Stimulated activated CD8-positive, alpha-beta memory T cell treated with anti-CD3 and anti-CD28 coated beads, Interleukin-4, amount 100 ng/mL, for 48 hours (primary cell): ENCODE data around the gene SF3A2.
A peak's percentile ranks its signal among the peaks of the same experiment; 100 is the strongest.

Source experiments
- DNase-seq: peaks from one replicate; pipeline ENCODE4 v3.0.0-alpha.2; 2020

The SF3A2 gene

DNA sequence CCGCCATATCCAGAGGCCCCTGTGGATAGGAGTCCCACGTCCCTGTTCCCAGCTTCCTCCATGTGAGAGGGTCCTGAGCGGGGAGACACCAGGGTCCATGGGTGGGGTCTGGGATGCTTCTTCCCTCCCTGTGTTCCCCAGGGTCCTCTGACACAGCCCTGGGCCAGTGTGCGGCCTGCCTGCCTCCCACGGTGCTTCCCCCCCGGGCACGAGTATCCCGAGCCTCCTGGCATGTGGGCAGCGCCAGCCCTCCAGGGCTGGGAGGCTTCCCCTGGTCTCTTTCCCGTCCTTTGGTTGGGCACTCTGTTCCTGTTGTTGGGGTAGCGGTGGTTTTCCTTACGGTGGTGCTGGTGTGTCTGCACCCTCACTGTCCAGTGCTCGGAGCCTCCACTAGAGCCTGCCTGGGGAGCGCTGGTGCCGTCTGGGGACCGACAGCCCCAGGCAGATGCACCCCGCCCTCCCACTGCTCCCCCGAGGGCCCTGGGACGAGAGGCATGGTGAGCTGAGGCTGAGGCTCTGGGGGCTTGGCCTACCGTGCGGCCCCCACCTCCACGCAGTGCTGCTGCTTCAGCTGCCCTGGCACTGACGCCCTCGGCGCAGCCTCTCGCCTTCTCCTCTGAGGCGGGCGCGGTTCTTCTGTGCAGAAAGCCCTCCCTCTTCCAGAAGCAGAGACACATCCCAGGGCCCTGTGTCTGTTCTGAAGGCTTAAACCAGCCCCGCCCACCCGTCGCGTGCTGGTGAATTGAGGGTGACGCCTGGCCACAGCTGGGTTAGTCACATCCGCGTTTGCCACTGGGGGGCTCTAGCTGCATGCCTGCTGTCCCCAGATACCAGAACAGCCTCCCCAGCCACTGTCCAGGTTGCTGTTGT is 28.4 kb upstream of the SF3A2 start:
- peak; percentile 58 for DNase-seq

DNA sequence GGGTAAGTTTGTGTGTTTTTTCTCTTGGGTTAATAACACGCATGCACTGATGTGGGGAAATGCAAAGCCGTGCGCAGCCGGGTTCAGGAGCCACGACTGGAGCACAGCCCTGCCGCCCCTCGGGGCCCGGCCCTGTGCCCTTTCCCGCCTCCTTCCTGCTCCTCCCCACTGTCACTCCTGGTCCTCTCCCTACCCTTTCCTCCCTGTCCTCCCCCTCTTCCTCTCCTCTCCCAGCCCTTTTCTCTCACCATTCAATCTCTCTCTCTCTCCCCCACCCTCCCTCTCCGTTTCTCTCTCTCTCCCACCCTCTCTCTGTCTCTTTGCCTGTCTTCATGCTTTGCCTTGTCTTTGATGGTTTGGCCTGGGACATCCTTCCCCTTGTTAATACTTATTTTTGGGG is 27.6 kb upstream of the SF3A2 start:
- no peak for DNase-seq

DNA sequence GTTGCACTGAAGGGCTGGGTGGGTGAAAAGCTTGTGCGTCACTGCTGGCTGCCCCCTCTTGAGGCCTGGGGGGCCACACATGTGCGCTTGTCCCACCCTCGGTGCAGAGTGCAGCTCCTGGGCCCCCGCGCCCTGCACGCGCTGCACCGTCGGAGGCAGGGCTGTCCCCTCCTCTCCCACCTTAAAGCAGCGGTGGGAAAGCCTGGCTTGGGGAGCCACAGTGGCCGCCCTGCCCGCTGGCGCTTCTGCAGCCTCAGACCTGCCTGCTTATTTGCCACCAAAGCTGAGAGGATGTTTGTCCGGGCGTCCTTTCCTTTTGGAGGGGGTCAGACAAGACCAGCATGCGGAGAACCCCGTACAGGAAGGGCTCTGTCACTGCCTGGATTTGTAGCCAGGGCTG is 27.2 kb upstream of the SF3A2 start:
- DNase-seq, result no peak

DNA sequence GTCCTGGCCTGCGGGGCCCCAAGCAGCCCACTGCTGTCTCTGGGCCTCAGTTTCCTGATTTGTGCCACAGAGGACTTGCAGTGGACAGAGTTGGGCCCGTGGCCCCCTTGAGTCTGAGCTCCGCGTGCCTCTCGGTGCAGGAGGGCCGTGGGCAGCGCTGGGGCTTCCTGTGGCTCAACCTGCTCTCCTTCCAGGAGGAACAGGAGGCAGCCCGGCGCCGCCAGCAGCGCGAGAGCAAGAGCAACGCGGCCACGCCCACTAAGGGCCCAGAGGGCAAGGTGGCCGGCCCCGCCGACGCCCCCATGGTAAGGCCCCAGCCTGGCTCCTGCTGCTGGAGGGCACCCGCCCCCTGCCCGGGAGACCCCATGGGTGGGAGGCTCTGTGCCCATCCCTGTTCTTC is 26.4 kb upstream of the SF3A2 start:
- DNase-seq, result no peak

DNA sequence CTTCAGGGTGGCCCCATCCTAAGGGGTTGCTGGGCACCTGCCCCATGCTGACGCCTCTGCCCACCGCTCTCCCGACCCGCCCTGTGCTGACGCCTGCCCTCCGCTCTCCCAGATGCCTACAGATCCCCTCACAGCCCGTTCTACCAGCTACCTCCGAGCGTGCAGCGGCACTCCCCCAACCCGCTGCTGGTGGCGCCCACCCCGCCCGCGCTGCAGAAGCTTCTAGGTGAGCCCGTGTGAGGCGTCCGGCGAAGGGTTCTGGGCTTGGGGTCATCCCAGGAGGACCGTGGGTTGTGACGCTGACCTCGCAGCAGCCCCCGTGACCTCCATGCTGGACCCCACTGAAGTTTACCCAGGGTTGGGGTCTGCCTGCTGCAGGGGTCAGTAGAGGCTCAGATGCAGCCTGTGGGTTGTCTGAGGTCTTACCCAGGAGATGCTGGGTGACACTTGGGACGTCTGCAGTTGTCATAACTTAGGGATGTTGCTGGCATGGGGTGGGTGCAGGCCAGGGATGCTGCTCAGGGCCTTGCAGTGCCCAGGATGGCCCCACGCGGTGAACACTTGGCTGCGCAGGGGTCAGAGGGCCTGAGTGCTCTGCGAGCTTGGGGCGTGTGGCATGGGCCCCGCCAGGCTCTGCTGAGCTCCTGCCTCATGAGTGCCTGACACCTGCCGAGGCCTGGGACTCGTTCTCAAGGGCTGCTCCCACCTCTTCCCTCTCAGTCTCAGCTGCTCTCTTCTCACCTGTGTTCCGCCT is 25.5 kb upstream of the SF3A2 start:
- no peak for DNase-seq

- DNase-seq, result no peak
Measured at GRCh38 chr19:2212861-2213711, 23.5 kb upstream of the SF3A2 start.

GRCh38 chr19:2213799-2214198 is 22.8 kb upstream of the SF3A2 start:
- no peak for DNase-seq

GRCh38 chr19:2214251-2214650 is 22.4 kb upstream of the SF3A2 start:
- DNase-seq, result no peak

DNA sequence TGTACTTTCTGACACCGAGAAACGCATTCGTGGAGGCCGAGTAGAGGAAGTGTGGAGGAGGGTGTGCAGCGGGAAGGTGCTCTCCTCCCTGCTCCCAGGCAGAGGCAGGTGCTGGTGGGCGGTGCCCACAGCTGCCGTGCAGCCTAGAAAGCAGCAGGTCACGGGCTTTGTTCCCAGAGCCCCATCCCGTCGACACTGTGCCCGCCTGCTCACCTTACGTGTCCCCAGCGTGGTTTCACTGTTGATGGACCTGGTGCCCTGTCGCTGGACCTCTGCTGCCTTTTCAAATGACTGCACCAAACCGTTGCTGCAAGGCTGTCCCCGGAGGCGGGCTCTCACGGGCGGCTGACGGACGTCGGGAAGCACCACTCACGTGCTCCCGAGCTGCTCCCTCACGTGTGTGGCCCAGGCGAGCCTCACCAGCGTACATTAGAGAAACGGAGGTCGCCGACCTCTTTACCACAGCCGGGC is 21.3 kb upstream of the SF3A2 start:
- no peak for DNase-seq

GRCh38 chr19:2216361-2217225 is 20.0 kb upstream of the SF3A2 start:
- DNase-seq, result no peak

DNA sequence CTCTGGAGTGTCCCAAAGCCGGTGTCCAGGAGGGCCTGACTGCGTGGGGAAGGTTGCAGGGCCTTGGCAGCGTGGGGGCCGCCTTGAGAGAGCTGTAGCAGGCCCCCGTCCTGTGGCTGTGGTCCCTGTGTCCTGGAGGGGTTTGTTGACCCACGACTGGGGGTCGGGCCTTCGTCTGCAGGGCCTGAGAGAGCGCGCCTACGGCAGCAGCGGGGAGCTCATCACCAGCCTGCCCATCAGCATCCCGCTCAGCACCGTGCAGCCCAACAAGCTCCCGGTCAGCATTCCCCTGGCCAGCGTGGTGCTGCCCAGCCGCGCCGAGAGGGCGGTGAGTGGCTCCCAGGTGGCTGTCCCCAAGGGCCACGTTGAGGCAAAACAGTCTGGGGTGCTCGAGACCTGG is 19.0 kb upstream of the SF3A2 start:
- no peak for DNase-seq

DNA sequence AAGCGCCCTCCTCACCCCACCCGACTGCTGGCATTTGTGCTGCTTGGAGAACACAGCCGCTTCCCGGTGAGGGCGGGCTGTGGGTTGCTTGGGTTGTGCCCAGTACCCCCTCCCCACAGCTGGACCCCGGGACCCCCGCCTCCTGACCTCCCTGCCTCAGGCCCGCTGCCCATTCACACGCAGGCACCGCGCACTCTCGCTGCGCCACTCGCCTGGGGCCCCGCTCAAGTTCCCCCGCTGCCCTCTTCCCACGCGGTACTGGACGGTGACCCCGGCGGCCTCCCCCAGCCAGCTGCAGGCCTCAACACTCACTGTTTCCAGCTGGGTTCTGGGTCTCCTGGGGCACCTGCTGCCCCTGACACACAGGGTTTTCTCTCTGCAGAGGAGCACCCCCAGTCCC is 16.9 kb upstream of the SF3A2 start:
- DNase-seq, result no peak

GRCh38 chr19:2221250-2221831 is 15.3 kb upstream of the SF3A2 start:
- DNase-seq, result no peak

DNA sequence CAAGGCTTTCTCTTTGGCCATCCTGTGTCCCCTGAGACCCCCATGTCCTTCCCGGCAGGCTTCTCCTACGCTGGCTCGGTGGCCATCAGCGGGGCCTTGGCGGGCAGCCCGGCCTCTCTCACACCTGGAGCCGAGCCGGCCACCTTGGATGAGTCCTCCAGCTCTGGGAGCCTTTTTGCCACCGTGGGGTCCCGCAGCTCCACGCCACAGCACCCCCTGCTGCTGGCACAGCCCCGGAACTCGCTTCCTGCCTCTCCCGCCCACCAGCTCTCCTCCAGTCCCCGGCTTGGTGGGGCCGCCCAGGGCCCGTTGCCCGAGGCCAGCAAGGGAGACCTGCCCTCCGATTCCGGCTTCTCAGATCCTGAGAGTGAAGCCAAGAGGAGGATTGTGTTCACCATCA is 14.7 kb upstream of the SF3A2 start:
- no peak for DNase-seq

DNA sequence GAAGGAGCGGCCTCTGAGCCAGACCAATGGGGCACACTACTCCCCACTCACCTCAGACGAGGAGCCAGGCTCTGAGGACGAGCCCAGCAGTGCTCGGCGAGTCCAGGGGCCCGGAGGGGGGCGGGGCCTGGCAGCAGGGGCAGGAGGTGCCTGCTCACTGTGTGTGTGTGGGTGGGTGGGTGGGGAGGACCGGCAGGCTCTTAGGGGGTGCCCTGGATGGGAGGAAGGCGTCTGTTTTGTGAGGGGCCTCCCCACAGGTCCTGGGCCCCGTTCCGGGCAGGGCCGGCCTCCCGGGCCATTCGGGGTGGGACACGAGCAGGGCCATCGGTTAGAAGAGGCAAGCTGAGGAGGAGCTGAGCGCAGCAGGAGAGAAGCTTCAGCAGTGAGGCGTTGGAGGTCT is 13.2 kb upstream of the SF3A2 start:
- DNase-seq, result no peak

- peak; percentile 43 for DNase-seq
Measured at GRCh38 chr19:2223959-2224358, 12.7 kb upstream of the SF3A2 start.

GRCh38 chr19:2224754-2225349 is 11.8 kb upstream of the SF3A2 start:
- no peak for DNase-seq

- DNase-seq, result no peak
Measured at GRCh38 chr19:2225415-2226050, 11.1 kb upstream of the SF3A2 start.

DNA sequence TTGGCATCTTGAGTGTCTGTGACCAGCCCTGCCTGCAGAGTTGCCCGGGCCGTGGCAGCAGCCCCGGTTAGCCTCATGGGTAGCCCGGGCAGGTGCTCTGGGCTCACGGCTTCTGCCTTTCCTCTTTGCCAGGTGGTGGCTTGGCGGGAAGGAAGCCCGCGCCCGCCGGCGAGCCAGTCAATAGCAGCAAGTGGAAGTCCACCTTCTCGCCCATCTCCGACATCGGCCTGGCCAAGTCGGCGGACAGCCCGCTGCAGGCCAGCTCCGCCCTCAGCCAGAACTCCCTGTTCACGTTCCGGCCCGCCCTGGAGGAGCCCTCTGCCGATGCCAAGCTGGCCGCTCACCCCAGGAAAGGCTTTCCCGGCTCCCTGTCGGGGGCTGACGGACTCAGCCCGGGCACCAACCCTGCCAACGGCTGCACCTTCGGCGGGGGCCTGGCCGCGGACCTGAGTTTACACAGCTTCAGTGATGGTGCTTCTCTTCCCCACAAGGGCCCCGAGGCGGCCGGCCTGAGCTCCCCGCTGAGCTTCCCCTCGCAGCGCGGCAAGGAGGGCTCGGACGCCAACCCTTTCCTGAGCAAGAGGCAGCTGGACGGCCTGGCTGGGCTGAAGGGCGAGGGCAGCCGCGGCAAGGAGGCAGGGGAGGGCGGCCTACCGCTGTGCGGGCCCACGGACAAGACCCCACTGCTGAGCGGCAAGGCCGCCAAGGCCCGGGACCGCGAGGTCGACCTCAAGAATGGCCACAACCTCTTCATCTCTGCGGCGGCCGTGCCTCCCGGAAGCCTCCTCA is 10.4 kb upstream of the SF3A2 start:
- no peak for DNase-seq

GRCh38 chr19:2226840-2227360 is 9.7 kb upstream of the SF3A2 start:
- no peak for DNase-seq
